ENCODE results near the gene ERCC5. TPM values are rescaled to one million over a fixed set of nuclear protein-coding genes. Genes with fewer than 3 reads are reported as not detected.
A peak's percentile ranks its signal among the peaks of the same experiment; 100 is the strongest.

Gene ERCC5
- total RNA-seq, 2 experiments from 2014 or later, result 59.4 to 66.5 TPM

GRCh38 chr13:102847272-102848234 is 1.7 kb downstream of the ERCC5 start:
- DNase-seq (peak; percentile 36), ATAC-seq (no peak)
- Mint-ChIP-seq H3K4me3 (peak overlapping the region; percentile 92), H3K27ac (peak overlapping the region; percentile 94), H3K4me1 (ENCODE audit: low read depth) (peaks cover 33% of the 10 kb centered on the region), H3K36me3 (ENCODE audit: low read depth) (peaks cover 15% of the 10 kb centered on the region), H3K9me3 (no peaks in the 10 kb centered on the region), H3K27me3 (no peaks in the 10 kb centered on the region)
- CTCF ChIA-PET, result interaction anchor here (0.8 to 3.8 kb wide), 13 partner anchors 9 to 267 kb away, joined by 3 to 23 read pairs (median 4); no protein-coding TSS in a partner anchor
- POLR2A ChIA-PET, result interaction anchor here (2.4 to 2.7 kb wide), 3 partner anchors 10 to 251 kb away, joined by 13 to 31 read pairs (median 23); partner anchors contain the start of genes TEX30 and TPP2
- intact Hi-C loops (cut with micrococcal nuclease), result loop anchor here (1.0 to 5.0 kb wide), 3 partner anchors 45 to 266 kb away; partner anchors contain the start of gene TEX30
- peak; percentile 87 for TF ChIP-seq CTCF (IDR thresholded peaks at IDR 0.05)

GRCh38 chr13:102848956-102849355 is 3.1 kb downstream of the ERCC5 start:
- Mint-ChIP-seq H3K27me3 (no peaks in the 10 kb centered on the region), H3K4me1 (ENCODE audit: low read depth) (peaks cover 39% of the 10 kb centered on the region), H3K36me3 (ENCODE audit: low read depth) (peaks cover 21% of the 10 kb centered on the region), H3K9me3 (no peaks in the 10 kb centered on the region), H3K4me3 (no peak overlapping the region), H3K27ac (peak overlapping the region; percentile 26)
- CTCF ChIA-PET, result interaction anchor here (0.7 to 3.8 kb wide), 6 partner anchors 17 to 269 kb away, joined by 3 to 23 read pairs (median 10); no protein-coding TSS in a partner anchor
- intact Hi-C loops (cut with micrococcal nuclease), result loop anchor here (5.0 kb wide), 2 partner anchors 47 to 77 kb away; partner anchors contain the start of gene TEX30
- no peak for TF ChIP-seq CTCF (IDR thresholded peaks at IDR 0.05)
- POLR2A ChIA-PET, result interaction anchor here (0.8 to 1.0 kb wide), 2 partner anchors 76 to 255 kb away, joined by 3 read pairs; no protein-coding TSS in a partner anchor
- ATAC-seq, result no peak
- no peak for DNase-seq

- Mint-ChIP-seq H3K36me3 (ENCODE audit: low read depth) (peaks cover 32% of the 10 kb centered on the region), H3K4me1 (ENCODE audit: low read depth) (peaks cover 36% of the 10 kb centered on the region), H3K9me3 (no peaks in the 10 kb centered on the region), H3K4me3 (no peak overlapping the region), H3K27me3 (no peaks in the 10 kb centered on the region), H3K27ac (peak overlapping the region; percentile 43)
- DNase-seq (no peak), ATAC-seq (no peak)
- no peak for TF ChIP-seq CTCF (IDR thresholded peaks at IDR 0.05)
- ChIA-PET CTCF (no interaction called here), POLR2A (no interaction called here)
- intact Hi-C loops (cut with micrococcal nuclease), result no loop called here
Measured at GRCh38 chr13:102852556-102852955, 6.7 kb downstream of the ERCC5 start.

GRCh38 chr13:102854675-102855074 is 8.8 kb downstream of the ERCC5 start:
- ATAC-seq (no peak), DNase-seq (no peak)
- intact Hi-C loops (cut with micrococcal nuclease), result no loop called here
- TF ChIP-seq CTCF (IDR thresholded peaks at IDR 0.05), result no peak
- Mint-ChIP-seq H3K36me3 (ENCODE audit: low read depth) (peaks cover 36% of the 10 kb centered on the region), H3K4me3 (no peak overlapping the region), H3K9me3 (no peaks in the 10 kb centered on the region), H3K27ac (peak overlapping the region; percentile 27), H3K4me1 (ENCODE audit: low read depth) (peaks cover 21% of the 10 kb centered on the region), H3K27me3 (no peaks in the 10 kb centered on the region)
- CTCF ChIA-PET, result interaction anchor here (0.9 to 2.1 kb wide), 4 partner anchors 9 to 273 kb away, joined by 3 to 14 read pairs (median 3); no protein-coding TSS in a partner anchor
- POLR2A ChIA-PET, result interaction anchor here (0.6 to 0.9 kb wide), 2 partner anchors 8 to 387 kb away, joined by 3 to 4 read pairs; partner anchors contain the start of gene ERCC5
